SK-N-SH (cell line): Measurements from ENCODE around the gene THY1. TPM values are rescaled to one million over a fixed set of nuclear protein-coding genes. Genes with fewer than 3 reads are reported as not detected.

Experiments used
- CTCF ChIA-PET: fragments of 300-600, 350-600 bp; formaldehyde crosslinking; extraction: SDS; loops from one replicate; lab custom pipeline; 2021; lab: Yijun Ruan, JAX
- POLR2A ChIA-PET: fragments of 350-600 bp; sonication (Branson Sonifier 250); formaldehyde crosslinking; extraction: SDS; loops from one replicate; lab custom pipeline; 2020; ENCODE audit warnings: antibody characterized with exemption, inconsistent platforms; lab: Yijun Ruan, JAX
- DNase-seq: peaks from one replicate; pipeline ENCODE4 v3.0.0; 2012
- H2AFZ ChIP-seq: fragments of 200-600 bp; sonication (generic); 2 replicates; pipeline ENCODE4 v1.8.1; 2016; ENCODE audit warnings: antibody characterized with exemption, mild to moderate bottlenecking, low read depth
- H3F3A ChIP-seq: fragments of 200-600 bp; sonication (generic); replicated peaks from 2 replicates; pipeline ENCODE3; 2016; ENCODE audit warnings: antibody characterized with exemption, mild to moderate bottlenecking; ENCODE audit not compliant: insufficient read depth
- H3K27ac ChIP-seq, 2 experiments: fragments of 200-500 bp in 1 of 2; fragments of 200-600 bp in 1 of 2; sonication (Bioruptor generic) in 1 of 2; sonication (generic), shearing (Covaris generic) in 1 of 2; 2 replicates each; pipeline versions ENCODE4 v1.5.1 to v1.6.1; 2014 to 2016; ENCODE audit warnings: low read depth in 2 of 2, inconsistent platforms in 1 of 2, low read length in 1 of 2, mild to moderate bottlenecking in 1 of 2, mixed read lengths in 1 of 2
- H3K27me3 ChIP-seq: fragments of 200-600 bp; sonication (generic), shearing (Covaris generic); 2 replicates; pipeline ENCODE4 v1.6.1; 2016; ENCODE audit warnings: mixed run types; ENCODE audit not compliant: insufficient read depth
- H3K36me3 ChIP-seq, 2 experiments: fragments of 200-500 bp in 1 of 2; fragments of 200-600 bp in 1 of 2; sonication (Bioruptor generic) in 1 of 2; sonication (generic) in 1 of 2; replicated peaks in 1 of 2; 2 replicates each; pipeline versions ENCODE3 to v1.5.1; 2014 to 2016; ENCODE audit warnings: low read length in 1 of 2, mild to moderate bottlenecking in 1 of 2; ENCODE audit not compliant: insufficient read depth in 2 of 2, control insufficient read depth in 1 of 2
- H3K4me1 ChIP-seq, 2 experiments: fragments of 200-500 bp in 1 of 2; fragments of 200-600 bp in 1 of 2; sonication (Bioruptor generic) in 1 of 2; sonication (generic), shearing (Covaris generic) in 1 of 2; 2 replicates each; pipeline versions ENCODE4 v1.5.1 to v1.6.1; 2014 to 2016; ENCODE audit warnings: low read depth in 1 of 2, low read length in 1 of 2, mixed run types in 1 of 2; ENCODE audit not compliant: insufficient read depth in 2 of 2, control insufficient read depth in 1 of 2
- H3K4me2 ChIP-seq: fragments of 200-600 bp; sonication (generic), shearing (Covaris generic); 2 replicates; pipeline ENCODE4 v1.6.1; 2017; ENCODE audit warnings: mixed run types
- H3K4me3 ChIP-seq, 2 experiments: fragments of 200-500 bp in 1 of 2; fragments of 200-600 bp in 1 of 2; sonication (Bioruptor generic) in 1 of 2; sonication (generic), shearing (Covaris generic) in 1 of 2; 2 replicates each; pipeline versions ENCODE4 v1.5.1 to v1.8.1; 2014 to 2016; ENCODE audit warnings: low read depth in 2 of 2, inconsistent platforms in 1 of 2, low read length in 1 of 2, mild to moderate bottlenecking in 1 of 2, mixed read lengths in 1 of 2, moderate library complexity in 1 of 2
- H3K79me2 ChIP-seq: fragments of 200-600 bp; sonication (generic); 2 replicates; pipeline ENCODE4 v1.8.1; 2017; ENCODE audit warnings: mild to moderate bottlenecking; ENCODE audit not compliant: insufficient read depth
- H3K9ac ChIP-seq: fragments of 200-600 bp; sonication (generic); 2 replicates; pipeline ENCODE4 v1.6.1; 2017; ENCODE audit warnings: mixed run types
- H3K9me2 ChIP-seq: fragments of 200-600 bp; sonication (generic); 2 replicates; pipeline ENCODE4 v1.6.1; 2017; ENCODE audit warnings: mixed run types
- H3K9me3 ChIP-seq: fragments of 200-600 bp; sonication (generic); 2 replicates; pipeline ENCODE4 v1.6.1; 2017; ENCODE audit warnings: mixed run types, mild to moderate bottlenecking, moderate library complexity
- H4K20me1 ChIP-seq: fragments of 200-600 bp; sonication (generic); 2 replicates; pipeline ENCODE4 v1.6.1; 2017; ENCODE audit warnings: mild to moderate bottlenecking, mixed run types; ENCODE audit not compliant: insufficient read depth
- CHD2 ChIP-seq: fragments of 150-350 bp; IDR thresholded peaks from 2 replicates; pipeline ENCODE4 v1.6.1; 2018; ENCODE audit warnings: low read length; ENCODE audit not compliant: partially characterized antibody
- CTCF ChIP-seq: fragments of 200-600 bp; sonication (generic); IDR thresholded peaks from 2 replicates; pipeline ENCODE4 v1.6.1; 2017; ENCODE audit warnings: antibody characterized with exemption, mild to moderate bottlenecking, moderate library complexity
- ELF1 ChIP-seq: IDR thresholded peaks from 2 replicates; pipeline ENCODE4 v1.4.0; 2012
- EP300 ChIP-seq, 2 experiments: IDR thresholded peaks; 2 replicates each; pipeline versions ENCODE4 v1.4.0 to v1.6.1; 2012; ENCODE audit warnings: borderline replicate concordance in 1 of 2, low read depth in 1 of 2, low read length in 1 of 2
- EZH2phosphoT487 ChIP-seq: fragments of 200-600 bp; sonication (generic); IDR thresholded peaks from 2 replicates; pipeline ENCODE4 v1.6.1; 2017; ENCODE audit warnings: low read depth, mixed run types, mild to moderate bottlenecking, antibody characterized with exemption, moderate library complexity, borderline replicate concordance
- FOXJ3 ChIP-seq: sonication (generic); formaldehyde crosslinking; IDR thresholded peaks from 2 replicates; pipeline ENCODE4 v1.5.1; 2020; ENCODE audit warnings: mild to moderate bottlenecking, missing genetic modification reagents
- GATA2 ChIP-seq: sonication (generic); formaldehyde crosslinking; IDR thresholded peaks from 2 replicates; pipeline ENCODE4 v1.5.0; 2020; ENCODE audit warnings: mild to moderate bottlenecking, missing genetic modification reagents
- JUND ChIP-seq: IDR thresholded peaks from 2 replicates; pipeline ENCODE4 v1.4.0; 2012
- MXI1 ChIP-seq: IDR thresholded peaks from 2 replicates; pipeline ENCODE4 v1.6.1; 2012; ENCODE audit warnings: mild to moderate bottlenecking, low read depth, low read length, improper control_type of control experiment
- NFIC ChIP-seq: IDR thresholded peaks from 2 replicates; pipeline ENCODE4 v1.4.0; 2012; ENCODE audit warnings: borderline replicate concordance
- NRF1 ChIP-seq: IDR thresholded peaks from 2 replicates; pipeline ENCODE4 v1.6.1; 2012; ENCODE audit warnings: low read depth, mild to moderate bottlenecking, low read length
- PBX3 ChIP-seq: IDR thresholded peaks from 2 replicates; pipeline ENCODE4; 2012
- POLR2AphosphoS5 ChIP-seq: IDR thresholded peaks from 2 replicates; pipeline ENCODE4 v1.6.1; 2012; ENCODE audit warnings: low read depth, low read length
- RFX5 ChIP-seq: IDR thresholded peaks from 2 replicates; pipeline ENCODE4 v1.6.1; 2012; ENCODE audit warnings: mild to moderate bottlenecking, improper control_type of control experiment, low read length
- SIN3A ChIP-seq: IDR thresholded peaks from 2 replicates; pipeline ENCODE4 v1.6.1; 2012; ENCODE audit warnings: low read depth, mild to moderate bottlenecking, low read length, moderate library complexity, borderline replicate concordance
- TAF1 ChIP-seq: IDR thresholded peaks from 2 replicates; pipeline ENCODE4 v1.6.1; 2012; ENCODE audit warnings: low read depth, mild to moderate bottlenecking, low read length, moderate library complexity, borderline replicate concordance
- YY1 ChIP-seq: IDR thresholded peaks from 2 replicates; pipeline ENCODE4 v1.4.0; 2012; ENCODE audit warnings: low read depth, mild to moderate bottlenecking
- ZBTB33 ChIP-seq: IDR thresholded peaks from 2 replicates; pipeline ENCODE4 v1.4.0; 2012; ENCODE audit warnings: low read depth, borderline replicate concordance
- WGBS: methylation state at CpG from one replicate; pipeline ENCODE4 v1.1.6; 2017; ENCODE audit warnings: low lambda C conversion rate; 5-methylcytosine and 5-hydroxymethylcytosine counted together
- polyA plus RNA-seq, 3 experiments: library from polyadenylated mRNA; depleted of rRNA; stranded (reverse); fragments of >200 nt; gene quantifications; 2 replicates each; pipeline ENCODE4 v1.2.3, GENCODE V29; 2012

The THY1 gene
- polyA plus RNA-seq, 1 of the 3 experiments (the other 2 are of a cell fraction): 1,091 TPM

GRCh38 chr11:119410501-119410900 is 12.5 kb downstream of the THY1 start (continued):
- TF ChIP-seq RFX5 (no peak), CHD2 (no peak), YY1 (no peak), JUND (no peak), CTCF (no peak), GATA2 (CRISPR knock-in tag) (no peak), POLR2AphosphoS5 (no peak), NFIC (no peak), PBX3 (no peak)

DNA sequence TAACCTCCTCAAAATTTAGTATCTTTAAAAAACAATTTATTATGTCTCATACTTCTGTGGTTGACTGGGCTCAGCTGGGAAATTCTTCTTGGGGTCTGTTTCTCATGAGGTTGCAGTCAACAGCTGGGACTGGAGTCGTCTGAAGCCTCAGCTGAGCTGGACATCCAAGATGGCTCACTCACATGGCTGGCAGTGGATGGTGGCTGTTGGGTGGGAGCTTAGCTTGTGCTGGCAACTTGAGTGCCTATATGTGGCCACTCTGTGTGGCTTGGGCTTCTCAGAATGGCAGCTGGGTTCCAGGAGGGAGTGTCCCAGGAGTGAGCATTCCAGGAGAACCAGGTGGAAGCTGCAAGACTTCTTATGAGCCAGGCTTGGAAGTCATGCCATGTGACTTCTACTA is 13.2 kb downstream of the THY1 start:
- H3K4me3 ChIP-seq: no peak overlapping the region
- no peaks in the 10 kb centered on the region for H3K9me3 ChIP-seq
- no peaks in the 10 kb centered on the region for H3K79me2 ChIP-seq
- H3K9ac ChIP-seq: no peak overlapping the region
- POLR2A ChIA-PET: no interaction called here
- peaks cover 0 to 5% of the 10 kb centered on the region in 2 experiments; a peak in 2 of 4 replicates for H3K4me1 ChIP-seq
- DNase-seq: no peak
- no peaks in the 10 kb centered on the region for H3K36me3 ChIP-seq
- no peaks in the 10 kb centered on the region for H3K27me3 ChIP-seq
- CTCF ChIA-PET: interaction anchor here (1.0 to 3.4 kb wide), 5 partner anchors 12 to 72 kb away, joined by 3 to 14 read pairs (median 10); partner anchors contain the start of genes THY1 and USP2
- H2AFZ ChIP-seq: no peak overlapping the region
- H3K4me2 ChIP-seq: no peak overlapping the region
- TF ChIP-seq EP300 (IDR thresholded peaks at IDR 0.05; ENCODE audit: borderline replicate concordance in 1 of 2, low read depth in 1 of 2, low read length in 1 of 2) (no peak), POLR2AphosphoS5 (no peak), CHD2 (no peak), ZBTB33 (no peak), JUND (no peak), MXI1 (no peak), NRF1 (no peak), FOXJ3 (no peak), RFX5 (no peak), EZH2phosphoT487 (no peak), SIN3A (no peak), TAF1 (no peak), ELF1 (no peak)
- H3K9me2 ChIP-seq: no peaks in the 10 kb centered on the region
- no peaks in the 10 kb centered on the region for H4K20me1 ChIP-seq
- H3K27ac ChIP-seq: no peak overlapping the region
- H3F3A ChIP-seq: no peaks in the 10 kb centered on the region
- 100% methylated on average over 1 of the region's 1 CpG for WGBS
